ENCODE data around the gene SEL1L3.

DNA sequence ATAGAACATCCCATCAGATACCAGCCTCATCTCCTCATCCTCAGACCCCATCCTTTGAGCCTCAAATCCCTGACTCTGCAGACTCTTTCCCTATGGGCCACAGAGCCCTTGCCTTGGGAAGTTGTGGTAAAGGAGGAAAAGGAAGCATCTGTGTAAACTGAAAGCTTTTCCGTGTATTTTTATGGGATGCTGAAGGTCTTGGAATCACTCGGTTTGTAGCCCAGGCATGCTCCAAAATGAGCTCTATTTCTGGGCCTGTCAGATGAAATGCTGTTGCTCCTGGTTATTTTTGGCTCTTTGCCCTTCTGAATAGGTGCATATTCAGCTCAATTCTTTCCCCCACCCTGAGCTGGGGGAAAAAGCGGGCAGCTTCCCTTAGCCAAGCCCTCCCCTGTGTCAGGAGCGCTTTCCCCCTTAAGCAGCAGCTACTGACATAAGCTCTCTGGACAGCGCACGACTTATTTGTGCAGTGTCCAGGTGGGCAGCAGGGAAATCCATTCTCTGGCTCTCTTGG, 5.0 kb upstream of the SEL1L3 start:
- TF ChIP-seq EZH2 (IDR thresholded peaks at IDR 0.05; ENCODE audit: borderline replicate concordance, low read depth, low read length, severe bottlenecking) (no peak), POLR2AphosphoS5 (IDR thresholded peaks at IDR 0.05; ENCODE audit: insufficient read depth, low read depth, low read length) (no peak), FOS (IDR thresholded peaks at IDR 0.05; ENCODE audit: borderline replicate concordance, insufficient read depth, low read length) (no peak), POLR2A (IDR thresholded peaks at IDR 0.05; ENCODE audit: low read depth, low read length) (no peak)
- TF ChIP-seq, protein P1, sequence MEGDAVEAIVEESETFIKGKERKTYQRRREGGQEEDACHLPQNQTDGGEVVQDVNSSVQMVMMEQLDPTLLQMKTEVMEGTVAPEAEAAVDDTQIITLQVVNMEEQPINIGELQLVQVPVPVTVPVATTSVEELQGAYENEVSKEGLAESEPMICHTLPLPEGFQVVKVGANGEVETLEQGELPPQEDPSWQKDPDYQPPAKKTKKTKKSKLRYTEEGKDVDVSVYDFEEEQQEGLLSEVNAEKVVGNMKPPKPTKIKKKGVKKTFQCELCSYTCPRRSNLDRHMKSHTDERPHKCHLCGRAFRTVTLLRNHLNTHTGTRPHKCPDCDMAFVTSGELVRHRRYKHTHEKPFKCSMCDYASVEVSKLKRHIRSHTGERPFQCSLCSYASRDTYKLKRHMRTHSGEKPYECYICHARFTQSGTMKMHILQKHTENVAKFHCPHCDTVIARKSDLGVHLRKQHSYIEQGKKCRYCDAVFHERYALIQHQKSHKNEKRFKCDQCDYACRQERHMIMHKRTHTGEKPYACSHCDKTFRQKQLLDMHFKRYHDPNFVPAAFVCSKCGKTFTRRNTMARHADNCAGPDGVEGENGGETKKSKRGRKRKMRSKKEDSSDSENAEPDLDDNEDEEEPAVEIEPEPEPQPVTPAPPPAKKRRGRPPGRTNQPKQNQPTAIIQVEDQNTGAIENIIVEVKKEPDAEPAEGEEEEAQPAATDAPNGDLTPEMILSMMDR (IDR thresholded peaks at IDR 0.05; ENCODE audit: extremely low read depth in 1 of 2, insufficient read depth in 1 of 2, low read depth in 1 of 2, low read length in 2 of 2) = no peak
- TF ChIP-seq, protein P2, sequence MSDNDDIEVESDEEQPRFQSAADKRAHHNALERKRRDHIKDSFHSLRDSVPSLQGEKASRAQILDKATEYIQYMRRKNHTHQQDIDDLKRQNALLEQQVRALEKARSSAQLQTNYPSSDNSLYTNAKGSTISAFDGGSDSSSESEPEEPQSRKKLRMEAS (IDR thresholded peaks at IDR 0.05; ENCODE audit: insufficient read depth, insufficient read length) = no peak

Data from endothelial cell of umbilical vein (primary cell).